ENCODE results near the gene SRPK2.

The SRPK2 gene

DNA sequence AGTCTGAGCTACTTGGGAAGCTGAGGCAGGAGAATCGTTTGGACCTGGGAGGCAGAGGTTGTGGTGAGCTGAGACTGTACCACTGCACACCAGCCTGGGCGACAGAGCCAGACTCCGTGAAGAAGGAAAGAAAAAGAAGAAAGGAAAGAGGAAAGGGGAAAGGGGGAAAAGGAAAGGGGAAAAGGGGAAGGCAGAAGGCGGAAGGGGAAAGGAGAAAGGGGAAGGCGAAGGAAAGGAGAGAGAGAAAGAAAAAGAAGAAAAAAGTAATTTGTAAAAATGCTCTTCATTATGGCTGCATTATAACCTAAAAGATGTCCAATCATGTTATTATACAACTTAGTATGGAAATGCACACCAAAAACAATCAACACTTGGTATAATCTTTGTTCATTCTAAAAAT, 110.2 kb downstream of the SRPK2 start:
- TF ChIP-seq CTCF (IDR thresholded peaks at IDR 0.05; ENCODE audit: low read depth, low read length): no peak
- in situ Hi-C loops (cut with HindIII; ENCODE audit: low sequenced_read_pairs): no loop called here
- H3K4me3 ChIP-seq (ENCODE audit: low read depth, low read length): no peak overlapping the region

DNA sequence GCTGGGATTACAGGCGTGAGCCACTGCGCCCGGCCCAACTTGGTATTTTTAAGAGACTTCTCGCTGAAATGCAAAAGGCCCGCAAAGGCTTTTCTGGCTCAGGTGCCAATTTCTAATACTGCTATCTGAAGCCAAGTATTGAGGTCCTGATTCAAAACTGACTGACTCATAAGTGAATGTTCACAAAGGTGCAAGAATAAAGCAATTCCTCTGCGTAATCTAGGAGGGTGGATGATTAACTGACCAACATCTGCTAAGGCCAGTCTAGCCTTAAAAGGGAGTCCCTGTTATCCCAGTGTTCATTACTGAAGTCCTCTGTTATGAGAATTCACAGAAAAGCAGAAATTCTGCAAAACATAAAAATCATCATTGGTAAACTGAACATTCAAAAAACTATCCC, 111.4 kb downstream of the SRPK2 start:
- in situ Hi-C loops (cut with HindIII; ENCODE audit: low sequenced_read_pairs): no loop called here
- DNase-seq (ENCODE audit: low read depth, low spot score): peak; percentile 82
- TF ChIP-seq CTCF (IDR thresholded peaks at IDR 0.05; ENCODE audit: low read depth, low read length): no peak
- H3K4me3 ChIP-seq (ENCODE audit: low read depth, low read length): no peak overlapping the region

More for the DNA sequence above, 110.2 kb downstream of the SRPK2 start:
- DNase-seq (ENCODE audit: low read depth, low spot score): no peak

DNA sequence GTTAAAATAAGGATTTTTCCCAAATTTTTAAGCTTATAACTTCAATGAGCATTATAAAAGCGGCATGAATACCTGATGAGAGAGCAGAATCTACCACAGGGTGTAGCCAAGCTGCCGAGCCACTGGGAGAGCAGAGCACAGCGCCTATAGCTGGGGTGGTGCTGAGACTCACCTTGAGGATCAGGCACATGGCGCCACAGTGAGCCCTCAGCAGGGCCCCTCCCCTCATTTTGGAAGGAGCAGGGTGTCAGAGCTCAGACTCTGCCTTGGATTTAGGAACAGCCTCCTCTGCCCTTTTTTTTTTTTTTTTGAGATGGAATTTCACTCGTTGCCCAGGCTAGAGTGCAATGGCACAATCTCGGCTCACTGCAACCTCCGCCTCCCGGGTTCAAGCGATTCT, 118.6 kb downstream of the SRPK2 start:
- no peak for DNase-seq (ENCODE audit: low read depth, low spot score)
- in situ Hi-C loops (cut with HindIII; ENCODE audit: low sequenced_read_pairs): no loop called here
- no peak for TF ChIP-seq CTCF (IDR thresholded peaks at IDR 0.05; ENCODE audit: low read depth, low read length)
- no peak overlapping the region for H3K4me3 ChIP-seq (ENCODE audit: low read depth, low read length)

DNA sequence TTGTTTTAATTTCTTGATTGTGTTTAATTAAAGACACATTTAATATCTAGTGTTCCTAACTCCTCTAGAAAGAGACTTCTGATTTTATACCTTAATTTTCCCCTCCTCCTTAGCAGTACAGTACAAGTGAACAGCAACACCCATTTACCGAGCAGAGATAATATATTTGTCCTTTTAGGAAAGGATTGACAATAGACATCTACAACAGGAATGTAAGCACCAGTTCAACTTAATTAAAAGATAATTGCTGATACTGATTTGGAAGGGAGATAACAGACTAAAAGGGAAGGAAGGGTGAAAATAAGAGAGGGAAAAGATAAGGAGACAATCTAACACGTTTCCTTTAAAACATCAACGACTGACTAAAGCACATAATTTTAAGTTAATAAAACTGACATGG, 119.3 kb downstream of the SRPK2 start:
- in situ Hi-C loops (cut with HindIII; ENCODE audit: low sequenced_read_pairs): no loop called here
- peak overlapping the region; percentile 15 for H3K4me3 ChIP-seq (ENCODE audit: low read depth, low read length)
- no peak for DNase-seq (ENCODE audit: low read depth, low spot score)
- no peak for TF ChIP-seq CTCF (IDR thresholded peaks at IDR 0.05; ENCODE audit: low read depth, low read length)

DNA sequence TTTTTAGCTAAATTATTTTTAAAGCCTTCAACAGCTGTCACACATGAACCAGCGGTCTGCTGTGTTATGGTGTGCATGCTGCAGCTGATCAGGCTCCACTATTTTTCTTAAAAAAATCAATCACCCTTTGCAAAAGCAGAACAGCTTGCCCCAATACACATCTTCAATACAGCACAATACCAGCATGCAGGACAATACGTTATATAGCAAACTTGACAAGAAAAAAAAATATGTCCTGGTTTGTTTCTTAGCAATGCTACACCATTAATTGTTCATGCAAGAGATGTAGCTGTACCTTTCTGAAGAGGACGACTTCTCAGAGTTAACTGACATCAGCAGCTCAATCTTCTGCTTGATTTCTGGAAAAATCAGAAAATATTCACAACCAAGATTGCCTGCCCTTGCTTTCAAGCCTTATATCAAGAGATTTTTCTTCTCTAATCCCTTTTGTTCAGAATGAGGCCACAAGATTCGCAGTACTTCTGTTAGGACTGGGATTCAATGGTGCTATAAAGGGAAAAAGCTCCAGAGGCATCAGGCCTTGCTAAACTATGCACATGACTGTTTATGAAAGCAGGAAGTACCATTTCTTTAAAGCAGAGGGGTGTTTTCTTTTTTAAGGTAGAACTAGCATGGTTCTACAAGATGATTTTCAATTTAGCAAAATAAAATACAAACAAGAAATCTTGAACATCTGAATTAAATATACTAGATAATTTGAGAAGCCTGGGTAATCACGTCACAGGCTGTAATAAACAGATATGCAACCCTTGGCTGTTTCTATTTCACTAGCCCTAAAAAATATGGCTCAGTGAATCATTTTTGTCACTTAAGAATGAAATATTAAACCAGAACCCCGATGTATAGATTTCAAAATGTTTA, 120.0 kb downstream of the SRPK2 start:
- in situ Hi-C loops (cut with HindIII; ENCODE audit: low sequenced_read_pairs): no loop called here
- peak; percentile 77 for DNase-seq (ENCODE audit: low read depth, low spot score)
- peak overlapping the region; percentile 27 for H3K4me3 ChIP-seq (ENCODE audit: low read depth, low read length)
- no peak for TF ChIP-seq CTCF (IDR thresholded peaks at IDR 0.05; ENCODE audit: low read depth, low read length)

- DNase-seq (ENCODE audit: low read depth, low spot score): peak; percentile 49
- peak overlapping the region; percentile 27 for H3K4me3 ChIP-seq (ENCODE audit: low read depth, low read length)
- in situ Hi-C loops (cut with HindIII; ENCODE audit: low sequenced_read_pairs): no loop called here
- TF ChIP-seq CTCF (IDR thresholded peaks at IDR 0.05; ENCODE audit: low read depth, low read length): no peak
These were observed 120.7 kb downstream of the SRPK2 start for GRCh38 chr7:105268056-105268455.
